ENCODE data around the gene EFNA3. TPM values are rescaled to one million over a fixed set of nuclear protein-coding genes. Genes with fewer than 3 reads are reported as not detected.

The EFNA3 gene
- total and polyA plus RNA-seq, 9 of the 15 experiments (the other 6 are each of a cell fraction or from before 2014, with no cell fraction given) = 0.59 to 7.9 (median 4.7) TPM

DNA sequence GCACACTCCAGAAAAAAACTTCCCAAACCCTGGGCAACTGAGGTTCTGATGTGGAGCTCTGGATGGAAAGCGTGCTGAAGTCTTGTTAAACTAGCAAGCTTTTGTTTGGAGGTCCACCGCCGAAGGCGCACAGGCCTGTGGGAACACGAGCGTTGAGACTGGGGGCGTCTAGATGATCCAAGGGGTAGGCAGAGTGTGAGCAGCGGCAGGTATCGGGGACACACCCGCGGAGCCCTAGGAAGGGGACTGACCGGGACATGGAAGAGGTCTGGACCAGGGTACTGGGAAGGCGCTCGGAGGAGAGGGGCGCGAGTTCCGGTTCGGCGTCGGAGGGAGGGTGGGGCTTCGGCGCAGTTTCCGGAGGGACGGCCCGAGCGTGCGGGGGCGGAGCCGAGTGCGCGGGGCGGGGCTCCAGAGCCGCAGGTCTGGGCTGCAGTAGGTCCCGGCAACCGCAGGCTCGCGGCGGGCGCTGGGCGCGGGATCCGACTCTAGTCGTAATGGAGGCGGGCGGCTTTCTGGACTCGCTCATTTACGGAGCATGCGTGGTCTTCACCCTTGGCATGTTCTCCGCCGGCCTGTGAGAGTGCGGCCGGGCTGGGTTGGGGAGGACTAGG lies 56.9 kb downstream of the EFNA3 start, which contains the start of gene SLC50A1 (continued):
- TF ChIP-seq SAFB (IDR thresholded peaks at IDR 0.05; ENCODE audit: borderline replicate concordance, low read depth, low read length) (no peak), TGIF2 (CRISPR knock-in tag; IDR thresholded peaks at IDR 0.05) (no peak), KLF16 (IDR thresholded peaks at IDR 0.05) (no peak), CCNT2 (IDR thresholded peaks at IDR 0.05; ENCODE audit: borderline replicate concordance, extremely low read depth, insufficient read length, low read depth, low read length) (peak; percentile 74), FIP1L1 (IDR thresholded peaks at IDR 0.05; ENCODE audit: low read depth, low read length, poor library complexity, severe bottlenecking) (peak; percentile 23), FOSL1 (tag; conservative IDR thresholded peaks at IDR 0.05) (peak; percentile 70), ZNF431 (CRISPR knock-in tag; IDR thresholded peaks at IDR 0.05) (peak; percentile 55; the same call in 1 of the 2 replicates), ADNP (tag; IDR thresholded peaks at IDR 0.05) (no peak), ZNF507 (tag; conservative IDR thresholded peaks at IDR 0.05) (no peak), CREM (IDR thresholded peaks at IDR 0.05; ENCODE audit: low read depth) (peak; percentile 78), ZNF445 (CRISPR knock-in tag; IDR thresholded peaks at IDR 0.05; ENCODE audit: low read depth) (no peak)
- TF ChIP-seq, protein P1, sequence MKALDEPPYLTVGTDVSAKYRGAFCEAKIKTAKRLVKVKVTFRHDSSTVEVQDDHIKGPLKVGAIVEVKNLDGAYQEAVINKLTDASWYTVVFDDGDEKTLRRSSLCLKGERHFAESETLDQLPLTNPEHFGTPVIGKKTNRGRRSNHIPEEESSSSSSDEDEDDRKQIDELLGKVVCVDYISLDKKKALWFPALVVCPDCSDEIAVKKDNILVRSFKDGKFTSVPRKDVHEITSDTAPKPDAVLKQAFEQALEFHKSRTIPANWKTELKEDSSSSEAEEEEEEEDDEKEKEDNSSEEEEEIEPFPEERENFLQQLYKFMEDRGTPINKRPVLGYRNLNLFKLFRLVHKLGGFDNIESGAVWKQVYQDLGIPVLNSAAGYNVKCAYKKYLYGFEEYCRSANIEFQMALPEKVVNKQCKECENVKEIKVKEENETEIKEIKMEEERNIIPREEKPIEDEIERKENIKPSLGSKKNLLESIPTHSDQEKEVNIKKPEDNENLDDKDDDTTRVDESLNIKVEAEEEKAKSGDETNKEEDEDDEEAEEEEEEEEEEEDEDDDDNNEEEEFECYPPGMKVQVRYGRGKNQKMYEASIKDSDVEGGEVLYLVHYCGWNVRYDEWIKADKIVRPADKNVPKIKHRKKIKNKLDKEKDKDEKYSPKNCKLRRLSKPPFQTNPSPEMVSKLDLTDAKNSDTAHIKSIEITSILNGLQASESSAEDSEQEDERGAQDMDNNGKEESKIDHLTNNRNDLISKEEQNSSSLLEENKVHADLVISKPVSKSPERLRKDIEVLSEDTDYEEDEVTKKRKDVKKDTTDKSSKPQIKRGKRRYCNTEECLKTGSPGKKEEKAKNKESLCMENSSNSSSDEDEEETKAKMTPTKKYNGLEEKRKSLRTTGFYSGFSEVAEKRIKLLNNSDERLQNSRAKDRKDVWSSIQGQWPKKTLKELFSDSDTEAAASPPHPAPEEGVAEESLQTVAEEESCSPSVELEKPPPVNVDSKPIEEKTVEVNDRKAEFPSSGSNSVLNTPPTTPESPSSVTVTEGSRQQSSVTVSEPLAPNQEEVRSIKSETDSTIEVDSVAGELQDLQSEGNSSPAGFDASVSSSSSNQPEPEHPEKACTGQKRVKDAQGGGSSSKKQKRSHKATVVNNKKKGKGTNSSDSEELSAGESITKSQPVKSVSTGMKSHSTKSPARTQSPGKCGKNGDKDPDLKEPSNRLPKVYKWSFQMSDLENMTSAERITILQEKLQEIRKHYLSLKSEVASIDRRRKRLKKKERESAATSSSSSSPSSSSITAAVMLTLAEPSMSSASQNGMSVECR (CRISPR knock-in tag; IDR thresholded peaks at IDR 0.05) = peak; percentile 72; the same call in 1 of the 2 replicates
- TF ChIP-seq, protein P2, sequence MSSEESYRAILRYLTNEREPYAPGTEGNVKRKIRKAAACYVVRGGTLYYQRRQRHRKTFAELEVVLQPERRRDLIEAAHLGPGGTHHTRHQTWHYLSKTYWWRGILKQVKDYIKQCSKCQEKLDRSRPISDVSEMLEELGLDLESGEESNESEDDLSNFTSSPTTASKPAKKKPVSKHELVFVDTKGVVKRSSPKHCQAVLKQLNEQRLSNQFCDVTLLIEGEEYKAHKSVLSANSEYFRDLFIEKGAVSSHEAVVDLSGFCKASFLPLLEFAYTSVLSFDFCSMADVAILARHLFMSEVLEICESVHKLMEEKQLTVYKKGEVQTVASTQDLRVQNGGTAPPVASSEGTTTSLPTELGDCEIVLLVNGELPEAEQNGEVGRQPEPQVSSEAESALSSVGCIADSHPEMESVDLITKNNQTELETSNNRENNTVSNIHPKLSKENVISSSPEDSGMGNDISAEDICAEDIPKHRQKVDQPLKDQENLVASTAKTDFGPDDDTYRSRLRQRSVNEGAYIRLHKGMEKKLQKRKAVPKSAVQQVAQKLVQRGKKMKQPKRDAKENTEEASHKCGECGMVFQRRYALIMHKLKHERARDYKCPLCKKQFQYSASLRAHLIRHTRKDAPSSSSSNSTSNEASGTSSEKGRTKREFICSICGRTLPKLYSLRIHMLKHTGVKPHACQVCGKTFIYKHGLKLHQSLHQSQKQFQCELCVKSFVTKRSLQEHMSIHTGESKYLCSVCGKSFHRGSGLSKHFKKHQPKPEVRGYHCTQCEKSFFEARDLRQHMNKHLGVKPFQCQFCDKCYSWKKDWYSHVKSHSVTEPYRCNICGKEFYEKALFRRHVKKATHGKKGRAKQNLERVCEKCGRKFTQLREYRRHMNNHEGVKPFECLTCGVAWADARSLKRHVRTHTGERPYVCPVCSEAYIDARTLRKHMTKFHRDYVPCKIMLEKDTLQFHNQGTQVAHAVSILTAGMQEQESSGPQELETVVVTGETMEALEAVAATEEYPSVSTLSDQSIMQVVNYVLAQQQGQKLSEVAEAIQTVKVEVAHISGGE (CRISPR knock-in tag; IDR thresholded peaks at IDR 0.05) = peak in 2 of 3 experiments; percentile 22 to 87; a peak in 2 of 6 replicates
- TF ChIP-seq, protein P3, sequence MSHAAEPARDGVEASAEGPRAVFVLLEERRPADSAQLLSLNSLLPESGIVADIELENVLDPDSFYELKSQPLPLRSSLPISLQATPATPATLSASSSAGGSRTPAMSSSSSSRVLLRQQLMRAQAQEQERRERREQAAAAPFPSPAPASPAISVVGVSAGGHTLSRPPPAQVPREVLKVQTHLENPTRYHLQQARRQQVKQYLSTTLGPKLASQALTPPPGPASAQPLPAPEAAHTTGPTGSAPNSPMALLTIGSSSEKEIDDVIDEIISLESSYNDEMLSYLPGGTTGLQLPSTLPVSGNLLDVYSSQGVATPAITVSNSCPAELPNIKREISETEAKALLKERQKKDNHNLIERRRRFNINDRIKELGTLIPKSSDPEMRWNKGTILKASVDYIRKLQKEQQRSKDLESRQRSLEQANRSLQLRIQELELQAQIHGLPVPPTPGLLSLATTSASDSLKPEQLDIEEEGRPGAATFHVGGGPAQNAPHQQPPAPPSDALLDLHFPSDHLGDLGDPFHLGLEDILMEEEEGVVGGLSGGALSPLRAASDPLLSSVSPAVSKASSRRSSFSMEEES (CRISPR knock-in tag; IDR thresholded peaks at IDR 0.05) = no peak
- TF ChIP-seq, protein P4, sequence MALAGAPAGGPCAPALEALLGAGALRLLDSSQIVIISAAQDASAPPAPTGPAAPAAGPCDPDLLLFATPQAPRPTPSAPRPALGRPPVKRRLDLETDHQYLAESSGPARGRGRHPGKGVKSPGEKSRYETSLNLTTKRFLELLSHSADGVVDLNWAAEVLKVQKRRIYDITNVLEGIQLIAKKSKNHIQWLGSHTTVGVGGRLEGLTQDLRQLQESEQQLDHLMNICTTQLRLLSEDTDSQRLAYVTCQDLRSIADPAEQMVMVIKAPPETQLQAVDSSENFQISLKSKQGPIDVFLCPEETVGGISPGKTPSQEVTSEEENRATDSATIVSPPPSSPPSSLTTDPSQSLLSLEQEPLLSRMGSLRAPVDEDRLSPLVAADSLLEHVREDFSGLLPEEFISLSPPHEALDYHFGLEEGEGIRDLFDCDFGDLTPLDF (CRISPR knock-in tag; IDR thresholded peaks at IDR 0.05) = 0 out of 2 replicates have a peak, but pooled peaks have one; percentile 22
